Measurements from ENCODE around the gene PSD4. TPM values are rescaled to one million over a fixed set of nuclear protein-coding genes. Genes with fewer than 3 reads are reported as not detected.
"Not testable (repeated sequence)": the region's sequence is repeated elsewhere in the genome, so short reads cannot be mapped to it uniquely, and the experiment has no call there.

Gene PSD4
- total and polyA plus RNA-seq, 2 of the 8 experiments (the other 6 are each of a cell fraction or from before 2014, with no cell fraction given): 0.53 to 1.2 TPM

GRCh38 chr2:113235347-113236226 is 61.8 kb downstream of the PSD4 start:
- H3K36me3 ChIP-seq (ENCODE audit: control insufficient read depth in 2 of 4, insufficient read depth in 4 of 4, low read length in 3 of 4); H3K4me2 ChIP-seq (ENCODE audit: insufficient read depth in 1 of 2, low read depth in 2 of 2, low read length in 2 of 2); H3K79me1 ChIP-seq (ENCODE audit: low read depth, low read length); DNase-seq (ENCODE audit: low read depth in 1 of 2, low spot score in 2 of 2); H3K18ac ChIP-seq (ENCODE audit: extremely low read depth, low read length); H3K4me3 ChIP-seq (ENCODE audit: extremely low read depth in 1 of 4, insufficient read depth in 2 of 4, low read depth in 3 of 4, low read length in 4 of 4); H3K23me2 ChIP-seq (ENCODE audit: low read depth, low read length); H4K5ac ChIP-seq (ENCODE audit: insufficient read length, low read depth, low read length); H3K27me3 ChIP-seq (replicated peaks in 1 of 4; ENCODE audit: control insufficient read depth in 3 of 4, extremely low read depth in 1 of 4, insufficient read depth in 3 of 4, low read length in 3 of 4); H4K8ac ChIP-seq (ENCODE audit: extremely low read depth, insufficient read depth, low read length); H3K23ac ChIP-seq (ENCODE audit: insufficient read length); H3K4ac ChIP-seq (replicated peaks; ENCODE audit: insufficient read length, low read depth, low read length); H3K27ac ChIP-seq (ENCODE audit: low read depth, low read length); H3K9me3 ChIP-seq (ENCODE audit: insufficient read depth in 2 of 2, low read depth in 1 of 2, low read length in 1 of 2); H2BK5ac ChIP-seq (ENCODE audit: low read depth, low read length); H3K14ac ChIP-seq (ENCODE audit: insufficient read length); FAIRE-seq; H2BK120ac ChIP-seq (replicated peaks; ENCODE audit: low read depth, low read length); H2BK20ac ChIP-seq (ENCODE audit: low read length); H3K79me2 ChIP-seq (ENCODE audit: control insufficient read depth in 1 of 2, insufficient read depth in 2 of 2, low read length in 2 of 2); H3K4me1 ChIP-seq (replicated peaks in 1 of 4; ENCODE audit: control insufficient read depth in 3 of 4, insufficient read depth in 4 of 4, low read length in 3 of 4); H2AFZ ChIP-seq (ENCODE audit: low read length); H2BK12ac ChIP-seq (ENCODE audit: low read depth, low read length); POLR2A ChIA-PET (ENCODE audit: partially characterized antibody); H2AK5ac ChIP-seq (ENCODE audit: low read depth, low read length); H3K9ac ChIP-seq (replicated peaks in 1 of 4; ENCODE audit: extremely low read depth in 1 of 4, low read depth in 3 of 4, low read length in 3 of 4); H4K91ac ChIP-seq (replicated peaks; ENCODE audit: insufficient read length, low read length); H2BK15ac ChIP-seq (ENCODE audit: low read length); H4K20me1 ChIP-seq (replicated peaks in 1 of 2; ENCODE audit: control insufficient read depth in 1 of 2, insufficient read depth in 2 of 2, low read length in 2 of 2): not testable (repeated sequence)
- WGBS, 2 experiments (ENCODE audit: extremely low coverage in 1 of 2, insufficient coverage in 1 of 2, insufficient read length in 1 of 2, insufficient replicate concordance in 2 of 2, low coverage in 1 of 2, low lambda C conversion rate in 2 of 2, missing lambda C conversion rate in 1 of 2): 97% methylated on average over 18 of the region's 74 CpGs; no CpG with 5 or more reads in 1 of the 2 experiments
- H3K56ac ChIP-seq (replicated peaks; ENCODE audit: insufficient read length, low read depth, low read length): peak overlapping the region; percentile 46
- CTCF ChIA-PET (ENCODE audit: partially characterized antibody): interaction anchor here (0.6 to 2.7 kb wide), 8 partner anchors 10 to 155 kb away, joined by 3 to 19 read pairs (median 4); no protein-coding TSS in a partner anchor
